BE2C (cell line): ENCODE results near the gene ST6GALNAC3.
A peak's percentile ranks its signal among the peaks of the same experiment; 100 is the strongest.

Experiments used
- DNase-seq: peaks from one replicate; pipeline ENCODE4 v3.0.0-alpha.2; 2020
- H3K27me3 ChIP-seq: fragments of 250-450 bp; sonication (Bioruptor Pico); 2 replicates; pipeline ENCODE4 v1.5.1; 2020; ENCODE audit warnings: mild to moderate bottlenecking
- H3K36me3 ChIP-seq: fragments of 250-450 bp; sonication (Bioruptor Pico); 2 replicates; pipeline ENCODE4 v1.5.1; 2020; ENCODE audit warnings: mild to moderate bottlenecking
- H3K4me1 ChIP-seq: fragments of 250-450 bp; sonication (Bioruptor Pico); 2 replicates; pipeline ENCODE4 v1.5.1; 2020
- H3K4me3 ChIP-seq: 2 replicates; pipeline ENCODE4 v1.5.1; 2011; ENCODE audit warnings: low read depth, low read length
- H3K9me3 ChIP-seq: fragments of 250-450 bp; sonication (Bioruptor Pico); 2 replicates; pipeline ENCODE4 v1.5.1; 2020
- CTCF ChIP-seq: IDR thresholded peaks from 2 replicates; pipeline ENCODE4 v1.5.1; 2012; ENCODE audit warnings: mild to moderate bottlenecking, low read depth, low read length

The ST6GALNAC3 gene

GRCh38 chr1:76068542-76068941 lies 6.0 kb upstream of the ST6GALNAC3 start:
- H3K4me3 ChIP-seq, result no peak overlapping the region
- TF ChIP-seq CTCF, result no peak
- H3K27me3 ChIP-seq, result no peaks in the 10 kb centered on the region
- H3K4me1 ChIP-seq, result no peaks in the 10 kb centered on the region
- no peaks in the 10 kb centered on the region for H3K9me3 ChIP-seq
- H3K36me3 ChIP-seq, result no peaks in the 10 kb centered on the region
- no peak for DNase-seq

GRCh38 chr1:76068953-76069561 lies 5.5 kb upstream of the ST6GALNAC3 start:
- Histone ChIP-seq H3K4me3 (no peak overlapping the region), H3K9me3 (no peaks in the 10 kb centered on the region), H3K36me3 (no peaks in the 10 kb centered on the region), H3K27me3 (no peaks in the 10 kb centered on the region), H3K4me1 (no peaks in the 10 kb centered on the region)
- no peak for TF ChIP-seq CTCF
- DNase-seq, result no peak

GRCh38 chr1:76070538-76070937 lies 4.0 kb upstream of the ST6GALNAC3 start:
- no peak for DNase-seq
- Histone ChIP-seq H3K9me3 (no peaks in the 10 kb centered on the region), H3K4me3 (no peak overlapping the region), H3K36me3 (no peaks in the 10 kb centered on the region), H3K4me1 (no peaks in the 10 kb centered on the region), H3K27me3 (no peaks in the 10 kb centered on the region)
- TF ChIP-seq CTCF, result no peak

- no peak for DNase-seq
Measured at GRCh38 chr1:76073481-76073880, 1.1 kb upstream of the ST6GALNAC3 start.

GRCh38 chr1:76075188-76075489 lies 593 bp downstream of the ST6GALNAC3 start:
- Histone ChIP-seq H3K27me3 (no peaks in the 10 kb centered on the region), H3K36me3 (no peaks in the 10 kb centered on the region), H3K4me1 (no peaks in the 10 kb centered on the region; the same call in 1 of the 2 replicates), H3K4me3 (peak overlapping the region; percentile 73), H3K9me3 (no peaks in the 10 kb centered on the region)
- no peak for DNase-seq
- TF ChIP-seq CTCF, result no peak

More at GRCh38 chr1:76073481-76073880, 1.1 kb upstream of the ST6GALNAC3 start:
- Histone ChIP-seq H3K27me3 (no peaks in the 10 kb centered on the region), H3K9me3 (no peaks in the 10 kb centered on the region), H3K4me1 (no peaks in the 10 kb centered on the region), H3K4me3 (no peak overlapping the region), H3K36me3 (no peaks in the 10 kb centered on the region)
- TF ChIP-seq CTCF, result no peak

GRCh38 chr1:76075877-76076276 lies 1.3 kb downstream of the ST6GALNAC3 start:
- H3K4me1 ChIP-seq, result no peaks in the 10 kb centered on the region; the same call in 1 of the 2 replicates
- no peaks in the 10 kb centered on the region for H3K36me3 ChIP-seq
- no peaks in the 10 kb centered on the region for H3K9me3 ChIP-seq
- DNase-seq, result no peak
- no peak for TF ChIP-seq CTCF
- no peaks in the 10 kb centered on the region for H3K27me3 ChIP-seq
- no peak overlapping the region for H3K4me3 ChIP-seq
